GM18870 (cell line): Measurements from ENCODE around the gene AFTPH.

Source experiments
- ATAC-seq: cut with Tn5 transposase; IDR thresholded peaks from one replicate; pipeline ENCODE4 v1.9.1; 2021; ENCODE audit warnings: moderate library complexity; ENCODE audit not compliant: unreplicated experiment

Gene AFTPH, protein sequence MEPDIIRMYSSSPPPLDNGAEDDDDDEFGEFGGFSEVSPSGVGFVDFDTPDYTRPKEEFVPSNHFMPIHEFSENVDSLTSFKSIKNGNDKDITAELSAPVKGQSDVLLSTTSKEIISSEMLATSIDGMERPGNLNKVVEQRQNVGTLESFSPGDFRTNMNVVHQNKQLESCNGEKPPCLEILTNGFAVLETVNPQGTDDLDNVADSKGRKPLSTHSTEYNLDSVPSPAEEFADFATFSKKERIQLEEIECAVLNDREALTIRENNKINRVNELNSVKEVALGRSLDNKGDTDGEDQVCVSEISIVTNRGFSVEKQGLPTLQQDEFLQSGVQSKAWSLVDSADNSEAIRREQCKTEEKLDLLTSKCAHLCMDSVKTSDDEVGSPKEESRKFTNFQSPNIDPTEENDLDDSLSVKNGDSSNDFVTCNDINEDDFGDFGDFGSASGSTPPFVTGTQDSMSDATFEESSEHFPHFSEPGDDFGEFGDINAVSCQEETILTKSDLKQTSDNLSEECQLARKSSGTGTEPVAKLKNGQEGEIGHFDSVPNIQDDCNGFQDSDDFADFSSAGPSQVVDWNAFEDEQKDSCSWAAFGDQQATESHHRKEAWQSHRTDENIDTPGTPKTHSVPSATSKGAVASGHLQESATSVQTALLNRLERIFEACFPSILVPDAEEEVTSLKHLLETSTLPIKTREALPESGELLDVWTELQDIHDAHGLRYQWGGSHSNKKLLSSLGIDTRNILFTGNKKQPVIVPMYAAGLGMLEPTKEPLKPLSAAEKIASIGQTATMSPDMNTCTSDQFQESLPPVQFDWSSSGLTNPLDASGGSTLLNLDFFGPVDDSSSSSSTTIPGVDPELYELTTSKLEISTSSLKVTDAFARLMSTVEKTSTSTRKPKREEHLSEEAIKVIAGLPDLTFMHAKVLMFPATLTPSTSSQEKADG

GRCh38 chr2:64523666-64524603 is at the start of gene AFTPH:
AFTPH (plus strand) TSS chr2:64524328; CDS start chr2:64551475, 27,147 bp downstream.
- peak; percentile 77 for ATAC-seq

DNA sequence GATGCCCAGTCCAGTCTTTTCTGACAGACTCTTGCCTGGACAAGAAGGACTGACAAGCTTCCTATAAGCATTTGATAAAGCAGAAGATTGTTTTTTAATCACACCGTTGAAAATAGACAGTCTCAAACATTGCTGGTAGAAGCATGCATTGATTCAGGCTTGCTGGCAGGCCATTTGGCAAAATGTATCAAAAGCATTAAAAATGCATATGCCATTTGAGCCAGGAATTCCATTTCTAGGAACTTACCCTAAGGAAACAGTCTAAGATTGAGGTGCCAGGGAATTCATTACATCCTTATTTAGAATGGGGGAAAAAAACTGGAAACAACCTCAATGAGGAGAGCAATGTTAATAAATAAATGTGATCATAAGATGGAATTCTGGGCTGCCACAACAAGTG is 49.5 kb upstream of the AFTPH start:
- ATAC-seq, result no peak

DNA sequence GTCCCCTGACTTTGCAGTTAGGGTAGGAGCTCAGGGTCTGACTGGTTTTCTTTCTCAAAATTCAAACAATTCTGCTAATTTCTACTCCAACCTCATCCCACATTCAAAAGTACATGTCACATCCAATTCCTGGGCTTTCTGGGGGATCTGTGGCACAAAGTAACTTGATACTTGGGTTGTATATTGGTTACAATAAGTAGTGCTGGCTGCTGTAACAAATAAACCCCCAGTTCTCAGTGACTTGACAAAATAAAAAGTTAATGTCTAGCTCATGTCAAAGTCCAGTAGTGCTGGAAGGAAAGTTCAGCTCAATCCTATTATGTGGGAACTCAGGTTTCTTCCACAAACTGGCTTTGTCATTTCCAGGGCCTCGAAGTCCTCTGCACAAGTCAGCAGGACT is 47.1 kb upstream of the AFTPH start:
- no peak for ATAC-seq

- ATAC-seq, result no peak
Observed at GRCh38 chr2:64477979-64478378, 46.1 kb upstream of the AFTPH start.

DNA sequence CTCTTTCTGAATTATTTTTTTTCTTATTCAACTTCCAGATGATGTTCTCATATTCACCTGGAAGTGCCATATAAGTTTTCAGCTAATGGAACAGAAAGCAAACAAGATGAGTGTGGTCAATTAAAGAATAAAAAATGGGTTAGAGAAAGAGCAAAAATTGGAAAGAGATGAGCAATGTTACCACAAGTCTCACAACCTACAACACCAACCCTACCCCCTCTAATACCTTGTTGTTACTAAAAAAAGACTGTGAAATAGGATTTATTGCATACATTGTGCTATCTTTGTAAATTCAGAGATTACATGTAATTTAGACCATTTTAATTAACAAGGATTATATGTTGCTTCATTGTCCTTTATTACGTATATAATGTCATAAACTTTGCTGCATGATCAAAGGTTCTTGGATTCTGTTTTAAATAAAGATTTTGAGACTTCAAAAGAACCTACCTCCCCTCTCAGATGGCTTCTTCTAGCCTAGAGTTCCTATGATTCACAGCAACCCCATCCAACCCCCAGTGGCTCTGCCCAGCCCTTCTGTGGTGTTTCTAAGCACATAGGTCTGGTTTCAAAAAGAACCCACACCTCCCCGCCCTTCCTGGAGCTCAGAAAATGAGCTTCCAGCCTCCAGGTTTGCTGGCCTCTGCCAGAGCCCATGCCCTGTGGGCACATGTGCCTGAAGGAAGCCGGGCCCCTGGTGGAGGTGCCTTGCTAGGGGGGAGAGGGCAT is 45.5 kb upstream of the AFTPH start:
- no peak for ATAC-seq

GRCh38 chr2:64479259-64480117 is 44.6 kb upstream of the AFTPH start:
- no peak for ATAC-seq

DNA sequence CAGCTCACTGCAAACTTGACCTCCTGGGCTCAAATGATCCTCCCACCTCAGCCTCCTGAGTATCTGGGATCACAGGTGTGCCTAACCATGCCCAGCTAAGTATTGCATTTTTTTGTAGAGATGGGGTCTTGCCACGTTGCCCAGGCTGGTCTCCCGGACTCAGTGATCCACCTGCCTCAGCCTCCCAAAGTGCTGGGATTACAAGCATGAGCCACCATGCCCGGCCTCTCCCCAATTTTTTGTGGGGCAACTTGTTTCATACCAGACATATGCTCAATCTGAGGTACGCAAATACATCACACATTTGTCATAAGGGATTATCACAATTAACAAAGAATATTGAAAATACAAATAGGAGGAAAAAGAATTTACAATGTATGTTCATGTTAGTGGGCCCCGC is 42.5 kb upstream of the AFTPH start:
- ATAC-seq, result no peak

- no peak for ATAC-seq
Observed at GRCh38 chr2:64482243-64482642, 41.9 kb upstream of the AFTPH start.

GRCh38 chr2:64482765-64483504 is 41.2 kb upstream of the AFTPH start:
- ATAC-seq, result no peak

DNA sequence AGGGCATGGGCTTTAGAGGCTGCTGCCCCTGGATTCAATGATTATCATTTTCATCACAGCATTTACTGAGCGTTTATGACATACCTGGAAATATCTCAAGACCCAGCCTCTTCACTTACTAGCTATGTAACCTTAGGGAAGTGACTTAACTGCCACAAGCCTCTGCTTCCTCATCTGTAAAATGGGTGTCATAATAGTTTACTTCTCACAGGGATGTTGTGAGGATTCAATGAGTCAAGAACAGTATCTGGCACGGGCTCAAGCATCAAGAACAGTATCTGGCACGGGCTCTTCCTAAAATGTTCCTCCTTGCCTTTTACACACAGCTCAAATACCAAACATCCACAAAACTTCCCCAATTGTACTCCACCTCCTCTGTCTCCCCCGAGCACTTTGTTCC is 38.8 kb upstream of the AFTPH start:
- no peak for ATAC-seq

GRCh38 chr2:64485961-64486360 is 38.2 kb upstream of the AFTPH start:
- no peak for ATAC-seq

- no peak for ATAC-seq
Observed at GRCh38 chr2:64487256-64488049, 36.7 kb upstream of the AFTPH start.

- ATAC-seq, result no peak
Observed at GRCh38 chr2:64488050-64488974, 35.8 kb upstream of the AFTPH start.

DNA sequence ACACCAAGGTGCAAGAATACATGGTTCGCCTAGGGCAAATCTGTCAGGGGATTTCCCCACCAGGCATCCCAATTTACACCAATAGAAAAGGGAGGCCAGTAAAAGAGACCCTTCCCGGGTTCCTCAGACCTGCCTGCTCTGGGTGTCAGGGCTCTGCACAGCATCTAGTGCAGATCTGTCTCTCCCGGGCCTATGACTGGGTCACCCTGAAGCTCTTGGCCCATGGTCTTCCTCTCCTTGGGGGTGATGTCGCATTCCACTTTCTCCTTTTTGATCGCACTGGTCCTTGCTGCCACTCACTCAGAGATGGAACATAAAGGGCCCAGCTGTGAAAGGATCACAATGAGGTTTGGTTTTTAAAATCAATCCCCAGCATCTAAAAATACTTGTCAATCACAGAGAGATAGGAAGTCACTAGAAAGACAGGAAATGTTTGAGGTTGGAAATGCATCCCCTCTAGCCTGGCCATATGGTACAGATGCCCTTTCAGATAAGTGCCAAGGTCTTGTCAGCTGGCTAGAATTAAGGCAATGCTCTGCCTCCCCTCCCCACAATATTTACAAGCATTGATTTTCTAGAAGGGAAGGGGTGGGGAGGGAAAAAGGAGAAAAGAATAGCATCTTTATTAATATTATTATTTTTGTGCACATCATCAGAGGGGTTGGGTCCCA is 34.9 kb upstream of the AFTPH start:
- ATAC-seq, result no peak

- no peak for ATAC-seq
Observed at GRCh38 chr2:64491426-64491825, 32.7 kb upstream of the AFTPH start.

- no peak for ATAC-seq
Observed at GRCh38 chr2:64492272-64492671, 31.9 kb upstream of the AFTPH start.
